Measurements from ENCODE around the gene GALC.

The GALC gene

GRCh38 chr14:88023658-88024187 is 30.7 kb upstream of the GALC start:
- no peak for DNase-seq (ENCODE audit: low read depth in 1 of 2, low spot score in 1 of 2)
- TF ChIP-seq JUND (IDR thresholded peaks at IDR 0.05; ENCODE audit: low read depth) = no peak
- in situ Hi-C loops (cut with HindIII; ENCODE audit: low pct_unique_long_range_greater_than_20kb, low sequenced_read_pairs) = no loop called here

GRCh38 chr14:88017535-88017934 is 24.6 kb upstream of the GALC start:
- DNase-seq (ENCODE audit: low read depth in 1 of 2, low spot score in 1 of 2) = no peak
- TF ChIP-seq JUND (IDR thresholded peaks at IDR 0.05; ENCODE audit: low read depth) = no peak
- in situ Hi-C loops (cut with HindIII; ENCODE audit: low pct_unique_long_range_greater_than_20kb, low sequenced_read_pairs) = no loop called here

- in situ Hi-C loops (cut with HindIII; ENCODE audit: low pct_unique_long_range_greater_than_20kb, low sequenced_read_pairs) = no loop called here
- DNase-seq (ENCODE audit: low read depth in 1 of 2, low spot score in 1 of 2) = no peak
- no peak for TF ChIP-seq JUND (IDR thresholded peaks at IDR 0.05; ENCODE audit: low read depth)
Measured at GRCh38 chr14:88016768-88017167, 23.8 kb upstream of the GALC start.

GRCh38 chr14:88013750-88014349 is 20.9 kb upstream of the GALC start:
- in situ Hi-C loops (cut with HindIII; ENCODE audit: low pct_unique_long_range_greater_than_20kb, low sequenced_read_pairs) = no loop called here
- DNase-seq (ENCODE audit: low read depth in 1 of 2, low spot score in 1 of 2) = peak; percentile 55 to 88
- no peak for TF ChIP-seq JUND (IDR thresholded peaks at IDR 0.05; ENCODE audit: low read depth)

DNA sequence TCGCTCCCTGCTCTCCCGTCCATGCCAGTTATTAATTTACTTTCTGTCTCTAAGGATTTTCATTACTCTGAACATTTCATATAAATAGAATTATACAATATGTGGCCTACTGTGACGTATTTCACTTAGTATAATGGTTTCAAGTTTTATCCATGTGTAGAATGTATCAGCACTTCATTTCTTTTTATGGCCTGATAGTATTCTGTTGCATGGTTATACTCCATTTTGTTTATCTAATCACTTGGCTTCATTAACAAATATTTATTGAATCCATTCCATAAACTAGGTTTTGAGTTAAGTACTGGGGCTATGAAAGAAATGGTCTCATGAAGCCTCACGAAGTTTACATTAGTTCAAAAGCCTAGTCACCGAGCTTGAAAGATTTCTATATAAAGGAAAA is 19.5 kb upstream of the GALC start:
- in situ Hi-C loops (cut with HindIII; ENCODE audit: low pct_unique_long_range_greater_than_20kb, low sequenced_read_pairs) = no loop called here
- no peak for TF ChIP-seq JUND (IDR thresholded peaks at IDR 0.05; ENCODE audit: low read depth)
- DNase-seq (ENCODE audit: low read depth in 1 of 2, low spot score in 1 of 2) = no peak

GRCh38 chr14:88010331-88010730 is 17.3 kb upstream of the GALC start:
- peak in 1 of 2 experiments; percentile 83 for DNase-seq (ENCODE audit: low read depth in 1 of 2, low spot score in 1 of 2)
- in situ Hi-C loops (cut with HindIII; ENCODE audit: low pct_unique_long_range_greater_than_20kb, low sequenced_read_pairs) = no loop called here
- peak; percentile 30; the same call in 1 of the 2 replicates for TF ChIP-seq JUND (IDR thresholded peaks at IDR 0.05; ENCODE audit: low read depth)

GRCh38 chr14:88009486-88009885 is 16.5 kb upstream of the GALC start:
- peak in 1 of 2 experiments; percentile 14 for DNase-seq (ENCODE audit: low read depth in 1 of 2, low spot score in 1 of 2)
- TF ChIP-seq JUND (IDR thresholded peaks at IDR 0.05; ENCODE audit: low read depth) = no peak
- in situ Hi-C loops (cut with HindIII; ENCODE audit: low pct_unique_long_range_greater_than_20kb, low sequenced_read_pairs) = no loop called here

DNA sequence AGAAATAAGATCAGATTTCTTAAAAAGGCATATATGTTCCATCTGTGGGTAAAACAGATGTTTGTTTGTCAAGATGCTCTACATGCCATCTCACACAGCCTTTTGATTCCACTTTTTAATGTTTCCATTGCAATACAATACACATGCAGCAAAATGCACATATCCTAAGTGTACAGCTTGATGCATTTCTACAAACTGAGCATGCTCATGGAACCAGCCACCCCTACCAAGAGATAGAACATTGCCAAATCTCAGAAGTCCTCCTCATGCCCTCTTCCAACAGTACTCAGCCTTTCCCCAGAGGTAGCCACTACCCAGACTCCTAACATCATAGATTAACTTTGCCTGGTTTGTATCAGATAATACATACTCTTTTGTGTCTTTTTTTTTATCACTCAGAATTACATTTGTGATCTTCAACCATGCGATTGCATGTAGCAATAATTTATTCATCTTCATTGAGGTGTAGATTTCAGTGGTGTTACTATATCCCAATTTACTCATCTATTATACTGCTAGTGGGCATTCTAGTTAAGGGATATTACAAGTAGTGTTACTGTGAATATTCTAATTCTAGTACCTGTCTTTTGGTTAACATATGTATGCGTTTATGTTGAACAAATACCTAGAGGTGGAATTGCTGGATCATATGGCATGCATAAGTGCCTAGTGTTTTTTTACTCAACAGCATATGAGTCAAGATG is 15.2 kb upstream of the GALC start:
- TF ChIP-seq JUND (IDR thresholded peaks at IDR 0.05; ENCODE audit: low read depth) = no peak
- in situ Hi-C loops (cut with HindIII; ENCODE audit: low pct_unique_long_range_greater_than_20kb, low sequenced_read_pairs) = no loop called here
- DNase-seq (ENCODE audit: low read depth in 1 of 2, low spot score in 1 of 2) = no peak

GRCh38 chr14:88007608-88008007 is 14.6 kb upstream of the GALC start:
- no peak for DNase-seq (ENCODE audit: low read depth in 1 of 2, low spot score in 1 of 2)
- TF ChIP-seq JUND (IDR thresholded peaks at IDR 0.05; ENCODE audit: low read depth) = no peak
- in situ Hi-C loops (cut with HindIII; ENCODE audit: low pct_unique_long_range_greater_than_20kb, low sequenced_read_pairs) = no loop called here

GRCh38 chr14:88005978-88006851 is 13.2 kb upstream of the GALC start:
- TF ChIP-seq JUND (IDR thresholded peaks at IDR 0.05; ENCODE audit: low read depth) = no peak
- DNase-seq (ENCODE audit: low read depth in 1 of 2, low spot score in 1 of 2) = no peak
- in situ Hi-C loops (cut with HindIII; ENCODE audit: low pct_unique_long_range_greater_than_20kb, low sequenced_read_pairs) = no loop called here

- in situ Hi-C loops (cut with HindIII; ENCODE audit: low pct_unique_long_range_greater_than_20kb, low sequenced_read_pairs) = no loop called here
- no peak for DNase-seq (ENCODE audit: low read depth in 1 of 2, low spot score in 1 of 2)
- TF ChIP-seq JUND (IDR thresholded peaks at IDR 0.05; ENCODE audit: low read depth) = no peak
Measured at GRCh38 chr14:88005050-88005481, 12.1 kb upstream of the GALC start, which contains the start of gene GPR65. Gene GPR65, plus strand, starts transcription at chr14:88005135. Its CDS starts 5,713 bp downstream, at chr14:88010848.

- TF ChIP-seq JUND (IDR thresholded peaks at IDR 0.05; ENCODE audit: low read depth) = no peak
- in situ Hi-C loops (cut with HindIII; ENCODE audit: low pct_unique_long_range_greater_than_20kb, low sequenced_read_pairs) = no loop called here
- no peak for DNase-seq (ENCODE audit: low read depth in 1 of 2, low spot score in 1 of 2)
Measured at GRCh38 chr14:88004506-88005036, 11.6 kb upstream of the GALC start.
